H1 (cell line): ENCODE results near the gene RGMB. TPM values are rescaled to one million over a fixed set of nuclear protein-coding genes. Genes with fewer than 3 reads are reported as not detected.

Source experiments
- CHD7 ChIP-seq: fragments of 300-600 bp; sonication (generic); IDR thresholded peaks from 2 replicates; pipeline ENCODE4 v1.7.1; 2012; ENCODE audit warnings: low read length, moderate library complexity, mild to moderate bottlenecking, inconsistent platforms; ENCODE audit not compliant: insufficient replicate concordance
- EP300 ChIP-seq, 2 experiments: IDR thresholded peaks; 1 replicate in 1 of 2; 2 replicates in 1 of 2; pipeline ENCODE4 v1.6.1; 2011 to 2012; ENCODE audit warnings: low read depth in 2 of 2, low read length in 2 of 2, mild to moderate bottlenecking in 2 of 2, borderline replicate concordance in 1 of 2, inconsistent platforms in 1 of 2, moderate library complexity in 1 of 2
- JUN ChIP-seq: IDR thresholded peaks from 2 replicates; pipeline ENCODE4 v1.6.1; 2011; ENCODE audit warnings: low read depth, mild to moderate bottlenecking, improper control_type of control experiment, low read length
- KDM1A ChIP-seq: fragments of 200-600, 300-600 bp; sonication (generic); IDR thresholded peaks from 2 replicates; pipeline ENCODE4 v1.7.1; 2016; ENCODE audit warnings: mild to moderate bottlenecking, low read length, borderline replicate concordance
- KDM5A ChIP-seq: fragments of 200-600 bp; IDR thresholded peaks from 2 replicates; pipeline ENCODE4 v1.7.1; 2012; ENCODE audit warnings: mild to moderate bottlenecking, low read length, inconsistent platforms, mixed read lengths
- POLR2AphosphoS5 ChIP-seq: IDR thresholded peaks from 2 replicates; pipeline ENCODE4 v1.6.1; 2011; ENCODE audit warnings: low read depth, low read length
- RBBP5 ChIP-seq: IDR thresholded peaks from 2 replicates; pipeline ENCODE4 v1.7.1; 2012; ENCODE audit warnings: low read depth, mild to moderate bottlenecking, inconsistent platforms, low read length, moderate library complexity, borderline replicate concordance
- RFX5 ChIP-seq: IDR thresholded peaks from 2 replicates; pipeline ENCODE4 v1.6.1; 2011; ENCODE audit warnings: low read depth, low read length, improper control_type of control experiment, borderline replicate concordance
- SAP30 ChIP-seq: fragments of 300-600 bp; sonication (generic); IDR thresholded peaks from 2 replicates; pipeline ENCODE4 v1.7.1; 2012; ENCODE audit warnings: low read length, moderate library complexity, mild to moderate bottlenecking, inconsistent platforms; ENCODE audit not compliant: insufficient read depth, insufficient replicate concordance
- SP2 ChIP-seq: IDR thresholded peaks from 2 replicates; pipeline ENCODE4 v1.6.1; 2012; ENCODE audit warnings: mild to moderate bottlenecking, low read length, inconsistent platforms
- TEAD4 ChIP-seq: IDR thresholded peaks from 2 replicates; pipeline ENCODE4 v1.6.1; 2012; ENCODE audit warnings: low read depth, low read length, inconsistent platforms, mixed read lengths
- polyA plus RNA-seq, 7 experiments: library from polyadenylated mRNA; depleted of rRNA in 3 of 7; stranded (reverse) in 5 of 7; unstranded in 2 of 7; fragments of >200 nt in 5 of 7; fragments of 200-250 nt in 2 of 7; gene quantifications; 1 replicate in 5 of 7; 2 replicates in 1 of 7; 4 replicates in 1 of 7; pipeline versions ENCODE4 v1.2.1 to v1.2.3, GENCODE V29; 2011 to 2013; ENCODE audit warnings: missing spikeins in 2 of 7, mixed read lengths in 2 of 7
- total RNA-seq: library from RNA; stranded (reverse); fragmentation: NEBNext Ultra II Directional; extraction: Animal tissue kit (Norgen Biotek cat#: 25700); gene quantifications from 2 replicates; pipeline ENCODE4 v1.2.1, GENCODE V29; 2021

RGMB gene
- total and polyA plus RNA-seq, 2 of the 8 experiments (the other 6 are each of a cell fraction or from before 2014, with no cell fraction given) = 11.7 to 27.0 TPM

DNA sequence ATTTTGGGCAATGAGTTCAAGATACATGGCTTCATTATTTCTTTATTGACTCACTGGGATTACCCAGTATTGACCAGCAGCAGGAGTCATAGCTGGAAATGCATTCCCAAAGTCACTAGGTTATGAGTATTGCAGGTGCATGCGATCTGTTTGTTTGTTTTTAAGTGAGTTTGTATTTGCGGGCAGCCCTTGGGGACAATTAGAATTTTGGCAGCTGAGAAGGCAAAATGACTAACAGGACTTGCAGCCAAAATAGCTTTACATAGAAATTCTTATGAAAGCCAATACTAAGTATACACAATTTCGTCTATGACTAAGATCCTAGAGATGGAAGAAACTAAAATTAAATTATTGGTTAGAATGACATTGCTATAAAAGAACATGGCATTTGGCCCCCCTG lies 18.1 kb upstream of the RGMB start (continued):
- TF ChIP-seq CHD7 (no peak), EP300 (IDR thresholded peaks at IDR 0.05; ENCODE audit: borderline replicate concordance in 1 of 2, low read depth in 2 of 2, low read length in 2 of 2) (no peak), JUN (no peak), SP2 (no peak), TEAD4 (no peak), KDM1A (no peak), POLR2AphosphoS5 (no peak), RFX5 (no peak), RBBP5 (no peak), KDM5A (no peak), SAP30 (no peak)
